IPS-20b (cell line): Measurements from ENCODE around the gene ETV2.
"Not testable (repeated sequence)": the region's sequence is repeated elsewhere in the genome, so short reads cannot be mapped to it uniquely, and the experiment has no call there.

Source experiments
- H3K27ac ChIP-seq: one replicate; pipeline ENCODE4 v1.5.1; 2013; ENCODE audit warnings: low read length
- H3K27me3 ChIP-seq: 2 replicates; pipeline ENCODE4 v1.6.1; 2013; ENCODE audit warnings: mild to moderate bottlenecking, low read length, inconsistent platforms; ENCODE audit not compliant: insufficient read depth
- H3K36me3 ChIP-seq: 2 replicates; pipeline ENCODE4 v1.6.1; 2013; ENCODE audit warnings: low read depth, mild to moderate bottlenecking, inconsistent platforms, low read length, moderate library complexity; ENCODE audit not compliant: insufficient read depth
- H3K4me1 ChIP-seq: 2 replicates; pipeline ENCODE4 v1.6.1; 2013; ENCODE audit warnings: mild to moderate bottlenecking, control low read depth, inconsistent platforms, low read length, moderate library complexity; ENCODE audit not compliant: insufficient read depth
- H3K4me3 ChIP-seq: 2 replicates; pipeline ENCODE4 v1.5.1; 2013; ENCODE audit warnings: mild to moderate bottlenecking, low read length, inconsistent platforms
- H3K9ac ChIP-seq: 2 replicates; pipeline ENCODE4 v1.6.1; 2013; ENCODE audit warnings: low read depth, mild to moderate bottlenecking, inconsistent platforms, low read length, moderate library complexity
- H3K9me3 ChIP-seq: 2 replicates; pipeline ENCODE4 v1.6.1; 2013; ENCODE audit warnings: mild to moderate bottlenecking, low read depth, low read length, inconsistent platforms; ENCODE audit not compliant: insufficient read depth

The ETV2 gene

DNA sequence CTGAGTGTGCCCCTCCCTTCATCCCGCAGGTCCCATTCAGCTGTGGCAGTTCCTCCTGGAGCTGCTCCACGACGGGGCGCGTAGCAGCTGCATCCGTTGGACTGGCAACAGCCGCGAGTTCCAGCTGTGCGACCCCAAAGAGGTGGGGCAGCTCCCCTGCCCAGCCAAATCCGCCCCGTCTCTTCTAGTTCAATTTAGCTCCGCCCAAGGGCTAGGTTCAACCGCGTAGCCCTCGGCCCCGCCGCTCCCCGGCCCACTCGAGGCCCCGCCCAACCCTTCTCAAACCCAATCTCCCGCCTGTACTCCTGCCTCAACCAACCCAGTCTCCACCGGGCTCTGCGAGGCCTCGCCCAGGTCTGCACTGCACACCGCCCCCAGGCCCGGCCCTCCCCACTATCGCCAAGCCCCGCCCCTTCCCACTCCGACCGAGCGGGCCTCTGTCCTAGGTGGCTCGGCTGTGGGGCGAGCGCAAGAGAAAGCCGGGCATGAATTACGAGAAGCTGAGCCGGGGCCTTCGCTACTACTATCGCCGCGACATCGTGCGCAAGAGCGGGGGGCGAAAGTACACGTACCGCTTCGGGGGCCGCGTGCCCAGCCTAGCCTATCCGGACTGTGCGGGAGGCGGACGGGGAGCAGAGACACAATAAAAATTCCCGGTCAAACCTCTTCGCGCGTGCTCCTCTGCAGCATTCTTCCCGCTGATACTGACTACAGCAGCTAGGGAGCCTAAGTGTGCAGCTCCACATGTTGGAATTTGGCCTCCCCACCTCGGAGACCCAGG lies 2.9 kb downstream of the ETV2 start:
- no peak overlapping the region for H3K27ac ChIP-seq
- no peaks in the 10 kb centered on the region for H3K9me3 ChIP-seq
- peak overlapping the region; percentile 82 for H3K4me3 ChIP-seq
- peak overlapping the region; percentile 77; the same call in 1 of the 2 replicates for H3K9ac ChIP-seq
- H3K27me3 ChIP-seq, result peaks cover 30% of the 10 kb centered on the region
- no peaks in the 10 kb centered on the region for H3K36me3 ChIP-seq
- H3K4me1 ChIP-seq, result peaks cover 16% of the 10 kb centered on the region; the same call in 1 of the 2 replicates

DNA sequence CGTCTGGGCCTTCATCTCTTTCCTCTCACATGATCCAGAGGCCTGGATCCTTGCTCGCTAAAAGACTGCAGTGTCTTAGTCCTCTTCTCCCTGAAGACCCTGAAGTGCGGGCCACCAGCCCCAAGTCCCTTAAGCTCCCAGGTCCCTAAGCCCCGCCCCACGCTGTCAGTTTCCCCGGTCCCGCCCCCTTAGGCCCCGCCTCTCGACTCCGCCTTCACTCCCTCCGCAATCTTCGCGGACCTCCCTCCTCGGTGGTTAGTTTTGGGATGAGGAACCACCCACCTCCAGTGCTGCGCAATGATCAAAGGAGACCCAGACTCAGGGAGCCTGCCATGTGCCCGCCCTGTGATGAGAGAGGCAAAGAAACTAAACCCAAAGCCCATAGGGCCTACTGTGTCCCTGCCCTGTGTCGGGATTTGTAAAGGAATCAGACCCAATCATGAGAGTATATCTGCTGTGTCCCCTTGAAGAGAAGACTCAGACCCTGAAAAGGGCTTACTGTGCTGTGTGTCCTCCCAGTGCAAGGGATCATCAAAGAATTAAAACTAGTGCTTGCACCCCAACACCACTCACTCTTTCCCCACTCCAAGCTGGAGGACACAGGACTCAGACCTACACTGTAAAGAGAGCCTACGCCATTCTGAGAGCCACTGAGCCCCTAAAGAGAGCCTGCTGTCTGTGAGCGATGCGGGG lies 3.6 kb downstream of the ETV2 start:
- Histone ChIP-seq H3K4me1 (peaks cover 16% of the 10 kb centered on the region; the same call in 1 of the 2 replicates), H3K4me3 (peak overlapping the region; percentile 82), H3K9me3 (no peaks in the 10 kb centered on the region), H3K27ac (no peak overlapping the region), H3K36me3 (no peaks in the 10 kb centered on the region), H3K9ac (peak overlapping the region; percentile 56; the same call in 1 of the 2 replicates), H3K27me3 (peaks cover 30% of the 10 kb centered on the region)

DNA sequence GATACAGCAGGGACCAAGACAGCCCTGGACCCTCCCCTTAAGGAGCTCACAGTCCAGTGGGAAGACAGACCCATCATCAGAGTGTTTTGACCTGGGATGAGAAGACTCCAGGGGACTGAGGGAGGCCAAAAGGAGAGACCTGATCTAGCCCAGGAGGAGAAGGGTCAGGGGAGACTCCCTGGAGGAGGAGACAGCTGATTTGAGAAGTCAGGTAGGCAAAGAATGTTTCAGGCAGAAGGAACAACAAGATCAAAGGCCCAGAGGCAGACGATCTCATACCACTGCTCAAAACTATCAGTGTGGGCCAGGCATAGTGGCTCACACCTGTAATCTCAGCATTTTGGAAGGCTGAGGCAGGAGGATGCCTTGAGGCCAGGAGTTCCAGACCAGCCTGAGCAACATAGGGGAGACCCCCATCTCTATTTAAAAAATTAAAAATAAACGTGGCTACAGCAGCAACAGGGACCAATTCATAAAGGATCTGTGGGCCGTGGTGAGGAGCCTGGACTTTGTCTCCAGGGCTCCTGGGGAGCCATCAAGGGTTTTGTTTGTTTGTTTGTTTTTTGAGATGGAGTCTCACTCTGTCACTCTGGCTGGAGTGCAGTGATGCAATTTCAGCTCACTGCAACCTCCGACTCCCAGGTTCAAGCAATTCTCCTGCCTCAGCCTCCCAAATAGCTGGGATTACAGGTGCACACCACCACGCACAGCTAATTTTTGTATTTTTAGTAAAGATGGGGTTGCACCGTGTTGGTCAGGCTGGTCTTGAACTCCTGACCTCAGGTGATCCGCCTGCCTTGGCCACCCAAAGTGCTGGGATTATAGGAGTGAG lies 4.4 kb downstream of the ETV2 start:
- Histone ChIP-seq H3K4me3 (no peak overlapping the region), H3K9ac (peak overlapping the region; percentile 17; the same call in 1 of the 2 replicates), H3K27me3 (peaks cover 30% of the 10 kb centered on the region), H3K9me3 (no peaks in the 10 kb centered on the region), H3K36me3 (peaks cover 3% of the 10 kb centered on the region; the same call in 1 of the 2 replicates), H3K4me1 (peaks cover 16% of the 10 kb centered on the region; the same call in 1 of the 2 replicates), H3K27ac (no peak overlapping the region)

DNA sequence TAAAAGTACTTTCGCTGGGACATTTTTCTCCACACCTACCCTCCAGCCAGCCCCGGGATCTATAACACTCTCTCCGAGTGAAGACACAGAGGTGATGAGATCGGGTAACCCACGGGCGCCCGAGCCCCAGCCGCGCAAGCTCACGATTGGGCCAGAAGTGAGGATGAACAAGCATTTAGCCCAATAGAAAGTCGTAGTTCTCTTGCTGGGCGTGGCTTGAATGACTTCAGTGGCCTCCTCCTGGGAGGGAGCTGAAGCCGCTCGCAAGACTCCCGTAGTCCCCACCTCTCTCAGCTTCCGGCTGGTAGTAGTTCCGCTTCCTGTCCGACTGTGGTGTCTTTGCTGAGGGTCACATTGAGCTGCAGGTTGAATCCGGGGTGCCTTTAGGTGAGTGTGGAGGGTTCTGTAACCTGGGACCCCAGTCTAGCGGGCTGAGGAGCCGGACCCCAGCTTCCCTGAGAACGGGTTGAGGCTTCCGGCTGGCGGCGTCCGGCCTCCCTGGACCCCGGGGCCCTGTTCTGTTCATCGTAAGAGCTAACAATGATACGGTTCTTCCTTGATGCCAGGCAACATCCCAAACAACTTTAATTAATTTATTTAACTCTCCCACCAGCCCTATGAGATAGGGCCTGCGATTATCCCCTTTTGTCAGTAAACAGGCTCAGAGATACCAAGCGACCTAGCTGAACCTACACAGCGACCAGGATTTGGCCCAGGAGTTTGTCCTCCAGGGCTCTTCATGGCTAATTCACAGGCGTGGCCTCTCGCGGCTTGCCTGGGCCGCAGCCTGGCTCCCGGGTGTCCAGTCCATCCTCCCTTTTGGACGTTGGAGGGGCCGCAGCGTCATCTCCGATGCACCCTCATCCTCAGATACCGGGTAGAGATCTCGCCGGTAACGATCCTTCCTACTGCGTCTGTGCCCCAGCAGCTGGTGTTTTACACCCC lies 6.7 kb downstream of the ETV2 start, which contains the start of gene COX6B1:
Gene COX6B1, plus strand, starts transcription at position 307 of the 945 bp plus-strand sequence. CDS start 2,921 bp downstream, outside the sequence.
- H3K9me3 ChIP-seq, result no peaks in the 10 kb centered on the region
- H3K4me1 ChIP-seq, result peaks cover 9% of the 10 kb centered on the region; the same call in 1 of the 2 replicates
- no peak within 1 kb of the TSS for H3K27ac ChIP-seq
- H3K4me3 ChIP-seq, result peak within 1 kb of the TSS; percentile 98
- H3K27me3 ChIP-seq, result peaks cover 17% of the 10 kb centered on the region
- H3K36me3 ChIP-seq, result peaks cover 13% of the 10 kb centered on the region
- H3K9ac ChIP-seq, result peak within 1 kb of the TSS; percentile 88; the same call in 1 of the 2 replicates

DNA sequence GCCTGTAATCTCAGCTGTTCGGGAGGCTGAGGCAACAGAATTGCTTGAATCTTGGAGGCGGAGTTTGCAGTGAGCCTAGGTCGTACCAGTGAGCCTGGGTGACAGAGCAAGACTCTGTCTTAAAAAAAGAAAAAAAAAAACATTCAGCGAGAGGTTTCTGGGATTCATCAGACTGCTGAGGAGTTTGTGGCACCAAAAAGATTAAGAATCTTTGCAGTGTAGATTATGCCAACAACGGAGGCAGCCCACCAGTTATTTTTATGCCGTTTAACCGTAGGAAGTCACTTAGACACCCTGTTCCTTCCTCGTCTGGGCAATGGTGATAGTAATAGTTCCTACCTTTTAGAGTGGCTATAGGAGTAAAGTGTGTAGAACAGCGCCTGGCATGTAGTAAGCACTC lies 9.0 kb downstream of the ETV2 start:
- Histone ChIP-seq H3K27me3 (peaks cover 12% of the 10 kb centered on the region), H3K27ac (no peak overlapping the region), H3K9ac (no peak overlapping the region), H3K4me3 (no peak overlapping the region), H3K4me1 (peaks cover 4% of the 10 kb centered on the region; the same call in 1 of the 2 replicates), H3K9me3 (no peaks in the 10 kb centered on the region), H3K36me3 (peaks cover 31% of the 10 kb centered on the region)

DNA sequence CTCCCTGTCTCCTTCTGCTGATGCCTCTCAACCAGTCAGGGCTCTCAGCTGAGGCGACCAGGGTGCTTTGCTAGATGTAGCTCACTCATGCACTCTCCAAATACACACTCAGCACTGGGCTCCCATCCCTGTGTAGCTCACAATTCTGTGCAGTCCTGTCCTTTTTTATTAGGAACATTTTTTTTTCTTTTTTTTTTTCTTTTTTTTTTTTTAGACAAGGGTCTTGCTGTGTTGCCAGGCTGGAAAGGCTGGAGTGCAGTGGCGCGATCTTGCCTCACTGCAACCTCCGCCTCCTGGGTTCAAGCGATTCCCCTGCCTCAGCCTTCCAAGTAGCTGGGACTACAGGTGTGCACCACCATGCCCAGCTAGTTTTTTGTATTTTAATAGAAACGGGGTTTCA lies 13.3 kb downstream of the ETV2 start:
- H3K4me1 ChIP-seq, H3K27me3 ChIP-seq, H3K9ac ChIP-seq, H3K4me3 ChIP-seq, H3K9me3 ChIP-seq, H3K27ac ChIP-seq: not testable (repeated sequence)
- H3K36me3 ChIP-seq, result peaks cover 62% of the 10 kb centered on the region

DNA sequence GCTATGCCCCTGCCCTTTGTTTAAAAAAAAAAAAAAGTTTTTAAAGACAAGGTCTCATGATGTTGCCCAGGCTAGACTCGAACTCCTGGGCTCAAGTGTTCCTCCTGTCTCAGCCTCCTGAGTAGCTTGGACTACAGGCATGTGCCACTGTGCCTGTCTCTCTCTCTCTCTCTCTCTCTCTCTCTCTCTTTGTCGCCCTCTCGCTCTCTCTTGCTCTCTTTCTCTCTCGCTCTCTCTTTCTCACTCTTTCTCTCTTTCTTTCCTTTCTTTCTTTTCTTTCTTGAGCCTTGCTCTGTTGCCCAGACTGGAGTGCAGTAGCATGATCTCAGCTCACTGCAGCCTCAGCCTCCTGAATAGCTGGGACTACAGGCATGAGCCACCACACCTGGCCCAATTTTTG lies 14.1 kb downstream of the ETV2 start:
- Histone ChIP-seq H3K9me3 (no peaks in the 10 kb centered on the region), H3K27ac (no peak overlapping the region), H3K4me3 (no peak overlapping the region), H3K4me1 (no peaks in the 10 kb centered on the region), H3K9ac (no peak overlapping the region), H3K36me3 (peaks cover 64% of the 10 kb centered on the region), H3K27me3 (no peaks in the 10 kb centered on the region)

DNA sequence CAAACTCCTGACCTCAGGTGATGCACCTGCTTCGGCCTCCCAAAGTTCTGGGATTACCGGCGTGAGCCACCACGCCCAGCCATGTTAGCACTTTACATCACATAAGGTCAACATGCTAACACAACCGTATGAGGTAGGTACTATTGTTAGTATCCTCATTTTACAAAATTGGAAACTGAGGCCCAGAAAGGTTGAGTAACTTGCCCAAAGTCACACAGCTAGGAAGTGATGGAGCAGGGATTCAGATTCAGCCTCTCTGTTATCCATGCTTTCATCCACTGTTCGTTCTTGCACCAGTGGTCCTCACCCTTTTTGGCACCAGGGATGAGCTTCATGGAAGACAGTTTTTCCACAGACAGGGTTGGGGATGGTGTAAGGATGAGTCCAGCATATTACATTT lies 15.2 kb downstream of the ETV2 start:
- no peaks in the 10 kb centered on the region for H3K27me3 ChIP-seq
- H3K9ac ChIP-seq, result no peak overlapping the region
- H3K27ac ChIP-seq, result no peak overlapping the region
- no peaks in the 10 kb centered on the region for H3K9me3 ChIP-seq
- no peaks in the 10 kb centered on the region for H3K4me1 ChIP-seq
- H3K36me3 ChIP-seq, result peaks cover 53% of the 10 kb centered on the region
- H3K4me3 ChIP-seq, result no peak overlapping the region

DNA sequence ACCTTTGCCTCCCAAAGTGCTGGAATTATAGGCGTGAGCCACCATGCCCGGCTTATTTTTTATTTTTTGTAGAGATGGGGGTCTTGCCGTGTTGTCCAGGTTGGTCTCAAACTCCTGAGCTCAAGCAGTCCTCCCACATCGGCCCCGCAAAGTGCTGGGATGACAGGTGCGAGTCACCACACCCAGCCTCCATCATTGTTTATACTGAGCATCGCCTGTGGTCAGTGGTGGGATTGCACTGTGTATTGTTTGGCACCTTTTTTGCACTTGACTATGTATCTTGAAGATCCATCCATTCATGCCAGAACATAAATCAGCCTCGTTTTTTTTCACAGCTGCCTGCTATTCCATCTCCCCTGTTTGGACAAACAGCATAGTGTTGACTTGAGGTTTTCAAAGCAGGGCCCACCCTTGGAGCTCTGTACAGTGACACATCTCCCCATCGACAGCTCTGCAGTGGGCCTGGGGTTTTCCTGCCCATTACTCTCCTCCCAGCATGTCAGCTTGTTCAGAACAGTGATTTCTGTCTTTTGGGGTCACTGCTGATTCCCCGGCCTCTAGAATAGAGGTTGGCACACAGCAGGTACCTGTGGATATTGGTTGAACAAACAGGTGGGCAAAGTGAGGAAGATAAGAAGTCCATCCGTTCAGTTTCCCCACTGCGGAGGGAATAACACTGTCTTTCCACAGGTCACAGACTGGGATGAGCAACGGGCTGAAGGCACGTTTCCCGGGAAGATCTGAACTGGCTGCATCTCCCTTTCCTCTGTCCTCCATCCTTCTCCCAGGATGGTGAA lies 16.6 kb downstream of the ETV2 start:
- Histone ChIP-seq H3K9ac (no peak overlapping the region), H3K27ac (no peak overlapping the region), H3K27me3 (no peaks in the 10 kb centered on the region), H3K9me3 (no peaks in the 10 kb centered on the region), H3K4me1 (no peaks in the 10 kb centered on the region), H3K4me3 (no peak overlapping the region), H3K36me3 (peaks cover 51% of the 10 kb centered on the region)

DNA sequence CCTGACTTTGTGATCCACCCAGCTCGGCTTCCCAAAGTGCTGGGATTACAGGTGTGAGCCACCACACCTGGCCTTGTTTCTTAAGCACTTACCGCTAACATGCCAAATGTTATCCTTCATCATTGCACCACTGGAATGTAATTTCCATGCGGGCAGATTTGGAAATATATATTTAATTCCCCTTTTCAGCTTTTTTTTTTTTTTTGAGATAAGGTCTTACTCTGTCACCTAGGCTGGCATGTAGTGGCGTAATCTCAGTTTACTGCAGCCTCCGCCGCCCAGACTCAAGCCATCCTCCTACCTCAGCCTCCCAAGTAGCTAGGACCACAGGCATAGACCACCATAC lies 20.4 kb downstream of the ETV2 start:
- Histone ChIP-seq H3K4me3 (no peak overlapping the region), H3K9me3 (no peaks in the 10 kb centered on the region), H3K27me3 (no peaks in the 10 kb centered on the region), H3K9ac (no peak overlapping the region), H3K4me1 (no peaks in the 10 kb centered on the region; the same call in 1 of the 2 replicates), H3K27ac (no peak overlapping the region), H3K36me3 (peaks cover 20% of the 10 kb centered on the region)
